ENCODE results near the gene P3H2. TPM values are rescaled to one million over a fixed set of nuclear protein-coding genes. Genes with fewer than 3 reads are reported as not detected.

The P3H2 gene
- total and polyA plus RNA-seq, 2 of the 4 experiments (the other 2 are of a cell fraction), result 54.7 to 64.3 TPM

GRCh38 chr3:190000861-190001196 lies 119.9 kb downstream of the P3H2 start:
- no peak overlapping the region; the same call in 1 of the 2 replicates for H3K23ac ChIP-seq (ENCODE audit: low read depth, low read length)
- no peaks in the 10 kb centered on the region for H3K36me3 ChIP-seq (ENCODE audit: control insufficient read depth, insufficient read depth, low read length)
- ChIA-PET POLR2A (ENCODE audit: unreplicated experiment) (no interaction called here), CTCF (no interaction called here)
- H3K9ac ChIP-seq (ENCODE audit: low read depth, low read length), result no peak overlapping the region
- no peak overlapping the region for H2AK9ac ChIP-seq (replicated peaks; ENCODE audit: low read depth, low read length, poor library complexity)
- H2AFZ ChIP-seq (replicated peaks; ENCODE audit: low read length, poor library complexity), result no peak overlapping the region
- no peak overlapping the region for H2BK120ac ChIP-seq (ENCODE audit: low read depth, low read length)
- dilution Hi-C loops (cut with HindIII; ENCODE audit: low sequenced_read_pairs, unreplicated experiment), result no loop called here
- H4K8ac ChIP-seq (ENCODE audit: low read depth in 2 of 2, low read length in 2 of 2), result no peak overlapping the region; a peak in 1 of 4 replicates
- H3K18ac ChIP-seq (ENCODE audit: low read depth, low read length), result 0 out of 2 replicates have a peak overlapping the region, but pooled peaks have one; percentile 9
- no peak overlapping the region for H3K4me3 ChIP-seq (ENCODE audit: insufficient read depth, low read depth, low read length)
- intact Hi-C loops (cut with micrococcal nuclease), result no loop called here
- H3K56ac ChIP-seq (ENCODE audit: extremely low read depth, insufficient read depth, low read length), result no peak overlapping the region
- DNase-seq, result no peak
- H3K27ac ChIP-seq (ENCODE audit: insufficient read depth, low read length), result no peak overlapping the region
- WGBS, 2 experiments (ENCODE audit: extremely low coverage in 2 of 2, insufficient read length in 1 of 2), result no CpG with 5 or more reads among the region's 5 CpGs
- peaks cover 12% of the 10 kb centered on the region for H3K4me1 ChIP-seq (ENCODE audit: control insufficient read depth, insufficient read depth, low read length)
- no peak overlapping the region for H3K14ac ChIP-seq (replicated peaks; ENCODE audit: low read depth, low read length)
- H3K9me3 ChIP-seq (ENCODE audit: control insufficient read depth, insufficient read depth, low read length), result no peaks in the 10 kb centered on the region
- no TSS peak for BruUV-seq (replicated peaks)
- in situ Hi-C loops (cut with MboI; ENCODE audit: low sequenced_read_pairs), result no loop called here
- no peak for ATAC-seq (ENCODE audit: low read depth)
- no peaks in the 10 kb centered on the region for H3K27me3 ChIP-seq (ENCODE audit: control insufficient read depth, insufficient read depth, low read length)
- H4K5ac ChIP-seq (ENCODE audit: low read depth, low read length), result no peak overlapping the region
- peaks cover 5 to 38% of the 10 kb centered on the region in 2 experiments; a peak in 2 of 4 replicates for H3K79me1 ChIP-seq (ENCODE audit: low read depth in 1 of 2, low read length in 2 of 2)
- H2AK5ac ChIP-seq (ENCODE audit: low read depth, low read length), result peak overlapping the region; percentile 62; the same call in 1 of the 2 replicates
- no peak overlapping the region for H2BK15ac ChIP-seq (ENCODE audit: low read depth, low read length)
- peaks cover 5% of the 10 kb centered on the region; the same call in 1 of the 2 replicates for H3K9me1 ChIP-seq (ENCODE audit: insufficient read depth, low read length)
- TF ChIP-seq MXI1 (IDR thresholded peaks at IDR 0.05; ENCODE audit: borderline replicate concordance, low read depth, low read length) (no peak), RFX5 (IDR thresholded peaks at IDR 0.05; ENCODE audit: low read depth, low read length) (no peak), CEBPB (IDR thresholded peaks at IDR 0.05; ENCODE audit: low read depth, low read length) (no peak), ELK1 (IDR thresholded peaks at IDR 0.05; ENCODE audit: borderline replicate concordance, low read depth, low read length) (no peak), SMC3 (IDR thresholded peaks at IDR 0.05; ENCODE audit: low read depth, low read length) (no peak), FOS (IDR thresholded peaks at IDR 0.05; ENCODE audit: low read depth, low read length) (no peak), USF2 (IDR thresholded peaks at IDR 0.05; ENCODE audit: low read depth, low read length) (no peak), CTCF (conservative IDR thresholded peaks at IDR 0.05; ENCODE audit: low read depth, low read length) (no peak), RAD21 (IDR thresholded peaks at IDR 0.05; ENCODE audit: low read length) (no peak), MAZ (IDR thresholded peaks at IDR 0.05; ENCODE audit: borderline replicate concordance, low read depth, low read length) (no peak)
- no peak overlapping the region for H2BK20ac ChIP-seq (ENCODE audit: low read depth, low read length)
- H3K4ac ChIP-seq (ENCODE audit: low read depth, low read length), result no peak overlapping the region
- H3K4me2 ChIP-seq (ENCODE audit: low read depth, low read length), result no peak overlapping the region
- no peaks in the 10 kb centered on the region; the same call in 1 of the 2 replicates for H4K20me1 ChIP-seq (ENCODE audit: insufficient read depth, low read length)
- H2BK5ac ChIP-seq (ENCODE audit: low read depth, low read length, poor library complexity, severe bottlenecking), result no peak overlapping the region
- no peak overlapping the region for H4K91ac ChIP-seq (ENCODE audit: insufficient read depth, low read depth, low read length)

All from IMR-90 (cell line).